ENCODE measurements around the gene GNG7. TPM values are rescaled to one million over a fixed set of nuclear protein-coding genes. Genes with fewer than 3 reads are reported as not detected.
A peak's percentile ranks its signal among the peaks of the same experiment; 100 is the strongest.

The GNG7 gene
- total RNA-seq, 4 donors from 2014 or later = 4.7 to 15.6 (median 9.2) TPM

DNA sequence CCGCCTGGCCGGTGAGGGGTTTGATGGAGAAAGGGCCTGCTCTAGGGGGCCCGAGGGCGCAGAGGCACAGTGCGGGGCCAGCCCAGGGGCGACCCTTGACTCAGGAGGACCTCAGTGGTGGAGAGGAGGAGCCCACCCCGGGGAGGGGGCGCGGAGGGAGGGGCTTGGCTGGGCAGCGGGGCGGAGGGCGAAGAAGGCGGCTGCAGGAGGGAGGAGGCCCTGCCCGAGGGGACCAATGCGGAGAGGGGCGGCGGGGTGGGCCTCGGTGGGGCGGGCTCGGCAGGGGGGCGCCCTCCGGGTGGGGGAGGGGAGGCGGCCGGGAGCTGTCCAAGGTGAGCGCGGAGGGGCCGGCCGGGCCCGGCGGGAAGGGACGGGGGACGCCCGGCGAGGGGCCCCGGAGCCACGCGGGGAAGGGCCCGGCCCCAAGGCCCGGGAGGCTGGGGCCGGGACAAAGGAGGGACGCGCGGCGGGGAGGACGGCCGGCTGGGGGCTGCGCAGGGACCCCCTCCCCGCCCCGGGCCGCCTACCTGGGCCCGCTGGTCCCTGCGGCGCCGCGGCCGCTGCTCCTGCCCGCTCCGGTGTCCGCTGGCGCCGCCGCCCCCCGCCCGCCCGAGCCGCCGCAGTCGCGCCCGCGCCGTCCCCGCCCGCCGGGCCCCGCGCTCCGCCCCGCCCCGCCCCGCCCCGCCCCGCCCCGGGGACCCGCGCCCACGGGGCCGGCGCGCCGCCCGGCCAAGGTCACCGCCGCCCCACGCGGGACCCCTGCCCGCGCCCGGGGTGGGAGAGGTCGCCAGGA is 18.5 kb upstream of the GNG7 start, which contains the start of gene DIRAS1:
Gene DIRAS1, minus strand, starts transcription at position 596 of the 793 bp plus-strand sequence. CDS start 3,566 bp downstream, outside the sequence.
- peaks cover 48% of the 10 kb centered on the region for H3K27me3 ChIP-seq
- peak within 1 kb of the TSS; percentile 51 to 70 for H3K4me3 ChIP-seq
- WGBS, 2 donors (ENCODE audit: low coverage in 1 of 2) = 0% methylated on average over 1 of the region's 100 CpGs; no CpG with 5 or more reads in 1 of the 2 donors
- ATAC-seq = no peak
- TF ChIP-seq EP300 (IDR thresholded peaks at IDR 0.05) = no peak
- TF ChIP-seq CTCF (IDR thresholded peaks at IDR 0.05) = no peak
- TF ChIP-seq POLR2A (IDR thresholded peaks at IDR 0.05) = no peak
- H3K27ac ChIP-seq = peak within 1 kb of the TSS in 3 of 4 donors; percentile 82 to 86 (median 84)
- peaks cover 0 to 47% (median 20%) of the 10 kb centered on the region in 3 donors for H3K4me1 ChIP-seq
- H3K9me3 ChIP-seq = no peaks in the 10 kb centered on the region
- peaks cover 0 to 20% of the 10 kb centered on the region in 2 donors for H3K36me3 ChIP-seq

GRCh38 chr19:2719920-2720776 is 17.7 kb upstream of the GNG7 start:
- no peak for ATAC-seq
- peaks cover 40% of the 10 kb centered on the region for H3K27me3 ChIP-seq
- peak overlapping the region in 3 of 4 donors; percentile 51 to 70 (median 62) for H3K27ac ChIP-seq
- H3K4me3 ChIP-seq = peak overlapping the region; percentile 51 to 70
- 0 to 8% methylated on average over 4 of the region's 37 CpGs for WGBS, 2 donors (ENCODE audit: low coverage in 1 of 2)
- peaks cover 0 to 47% (median 20%) of the 10 kb centered on the region in 3 donors for H3K4me1 ChIP-seq
- peaks cover 0 to 5% (median 0%) of the 10 kb centered on the region in 3 donors for H3K9me3 ChIP-seq
- TF ChIP-seq EP300 (IDR thresholded peaks at IDR 0.05) = no peak
- TF ChIP-seq CTCF (IDR thresholded peaks at IDR 0.05) = peak in 1 of 4 experiments; percentile 25
- no peak for TF ChIP-seq POLR2AphosphoS5 (IDR thresholded peaks at IDR 0.05)
- no peak for TF ChIP-seq POLR2A (IDR thresholded peaks at IDR 0.05)
- H3K36me3 ChIP-seq = peaks cover 0 to 20% of the 10 kb centered on the region in 2 donors

DNA sequence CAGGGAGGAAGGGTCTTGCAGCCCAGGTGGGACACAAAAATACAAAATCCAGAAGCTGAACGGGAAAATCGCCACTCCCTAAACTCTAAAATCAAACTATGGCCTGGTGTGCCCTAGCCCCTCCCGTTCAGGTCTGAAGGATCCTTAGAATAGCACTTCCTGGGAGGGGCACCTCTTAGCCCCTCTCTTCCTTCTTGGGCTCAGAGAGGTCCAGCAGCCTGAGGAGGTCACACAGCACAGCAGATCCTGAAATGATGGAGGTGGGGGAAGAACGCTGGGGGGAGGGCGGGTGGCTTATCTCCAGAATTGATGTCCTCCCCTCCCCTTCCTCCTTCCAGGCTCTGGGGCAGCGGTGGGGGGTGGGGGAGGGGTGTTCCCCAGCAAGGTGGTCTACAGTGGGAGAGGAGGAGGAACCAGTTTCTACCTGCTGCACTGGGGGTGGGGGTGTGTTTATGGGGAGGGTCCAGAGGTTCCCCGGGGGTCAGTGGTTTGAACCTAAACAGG is 16.8 kb upstream of the GNG7 start:
- Histone ChIP-seq H3K9me3 (peaks cover 0 to 7% (median 0%) of the 10 kb centered on the region in 3 donors), H3K4me1 (peaks cover 0 to 47% (median 20%) of the 10 kb centered on the region in 3 donors), H3K27ac (peak overlapping the region in 2 of 4 donors; percentile 51 to 62), H3K36me3 (peaks cover 0 to 20% of the 10 kb centered on the region in 2 donors), H3K27me3 (peaks cover 39% of the 10 kb centered on the region), H3K4me3 (no peak overlapping the region)
- no peak for ATAC-seq
- no peak for TF ChIP-seq CTCF (IDR thresholded peaks at IDR 0.05)
- no peak for TF ChIP-seq EP300 (IDR thresholded peaks at IDR 0.05)
- TF ChIP-seq POLR2AphosphoS5 (IDR thresholded peaks at IDR 0.05) = no peak
- TF ChIP-seq POLR2A (IDR thresholded peaks at IDR 0.05) = no peak
- 64% methylated on average over 2 of the region's 7 CpGs; no CpG with 5 or more reads in 1 of the 2 donors for WGBS, 2 donors (ENCODE audit: low coverage in 1 of 2)

GRCh38 chr19:2717638-2718541 is 15.4 kb upstream of the GNG7 start:
- Histone ChIP-seq H3K27me3 (peaks cover 36% of the 10 kb centered on the region), H3K9me3 (peaks cover 0 to 7% (median 0%) of the 10 kb centered on the region in 3 donors), H3K4me3 (no peak overlapping the region), H3K27ac (no peak overlapping the region), H3K36me3 (peaks cover 0 to 20% of the 10 kb centered on the region in 2 donors), H3K4me1 (peaks cover 0 to 33% (median 16%) of the 10 kb centered on the region in 3 donors)
- ATAC-seq = no peak
- 83 to 88% methylated on average over 7 to 11 of the region's 52 CpGs for WGBS, 2 donors (ENCODE audit: low coverage in 1 of 2)
- TF ChIP-seq CTCF (IDR thresholded peaks at IDR 0.05) (no peak), EP300 (IDR thresholded peaks at IDR 0.05) (no peak), POLR2AphosphoS5 (IDR thresholded peaks at IDR 0.05) (no peak), POLR2A (IDR thresholded peaks at IDR 0.05) (no peak)
